IMR-90 (cell line): ENCODE data around the gene ETFDH. TPM values are rescaled to one million over a fixed set of nuclear protein-coding genes. Genes with fewer than 3 reads are reported as not detected.

Experiments used
- ATAC-seq: fragments of 200-7000 bp; cut with Tn5 transposase; 2 replicates; pipeline ENCODE4 v1.9.1; 2020; ENCODE audit warnings: low read depth, mild to moderate bottlenecking, moderate library complexity
- BruUV-seq: library from RNA; stranded (reverse); fragments of 400-500 nt; replicated peaks from 2 replicates; lab custom pipeline; 2021; lab: Mats Ljungman, UMichigan
- CTCF ChIA-PET: fragments of 300-600 bp; formaldehyde crosslinking; extraction: SDS; loops from one replicate; lab custom pipeline; 2021; ENCODE audit warnings: antibody characterized with exemption; lab: Yijun Ruan, JAX
- POLR2A ChIA-PET: fragments of 300-600 bp; sonication (Branson Sonifier 250); formaldehyde crosslinking; loops from one replicate; lab custom pipeline; 2022; ENCODE audit warnings: antibody characterized with exemption; ENCODE audit not compliant: unreplicated experiment; lab: Charles Lee
- DNase-seq: peaks from one replicate; pipeline ENCODE4 v3.0.0; 2013
- H2AFZ ChIP-seq: replicated peaks from 2 replicates; pipeline ENCODE3; 2013; ENCODE audit warnings: low read length, mild to moderate bottlenecking; ENCODE audit not compliant: poor library complexity
- H2AK5ac ChIP-seq: 2 replicates; pipeline ENCODE4 v1.6.1; 2013; ENCODE audit warnings: low read depth, low read length, inconsistent platforms
- H2AK9ac ChIP-seq: replicated peaks from 2 replicates; pipeline ENCODE3; 2013; ENCODE audit warnings: mild to moderate bottlenecking, low read depth, low read length, moderate library complexity; ENCODE audit not compliant: poor library complexity
- H2BK120ac ChIP-seq: 2 replicates; pipeline ENCODE4 v1.6.1; 2013; ENCODE audit warnings: low read depth, low read length, inconsistent platforms
- H2BK15ac ChIP-seq: 3 replicates; pipeline ENCODE4 v1.6.1; 2013; ENCODE audit warnings: low read depth, low read length, inconsistent platforms
- H2BK20ac ChIP-seq: 2 replicates; pipeline ENCODE4 v1.6.1; 2013; ENCODE audit warnings: low read depth, mild to moderate bottlenecking, inconsistent platforms, low read length, moderate library complexity
- H2BK5ac ChIP-seq: 2 replicates; pipeline ENCODE4 v1.6.1; 2013; ENCODE audit warnings: mild to moderate bottlenecking, low read depth, low read length, inconsistent platforms; ENCODE audit not compliant: poor library complexity, severe bottlenecking
- H3K14ac ChIP-seq: replicated peaks from 2 replicates; pipeline ENCODE4 v1.6.1; 2013; ENCODE audit warnings: low read depth, low read length, inconsistent platforms
- H3K18ac ChIP-seq: 2 replicates; pipeline ENCODE4 v1.6.1; 2013; ENCODE audit warnings: low read depth, low read length, control low read depth
- H3K23ac ChIP-seq: 2 replicates; pipeline ENCODE4 v1.6.1; 2013; ENCODE audit warnings: low read depth, low read length, inconsistent platforms
- H3K27ac ChIP-seq: 2 replicates; pipeline ENCODE4 v1.5.1; 2013; ENCODE audit warnings: mild to moderate bottlenecking, control low read depth, low read length; ENCODE audit not compliant: insufficient read depth
- H3K27me3 ChIP-seq: 2 replicates; pipeline ENCODE4 v1.6.1; 2013; ENCODE audit warnings: low read length; ENCODE audit not compliant: control insufficient read depth, insufficient read depth
- H3K36me3 ChIP-seq: 2 replicates; pipeline ENCODE4 v1.6.1; 2013; ENCODE audit warnings: low read length, mixed read lengths; ENCODE audit not compliant: control insufficient read depth, insufficient read depth
- H3K4ac ChIP-seq: 2 replicates; pipeline ENCODE4 v1.6.1; 2013; ENCODE audit warnings: low read depth, low read length, inconsistent platforms
- H3K4me1 ChIP-seq: 2 replicates; pipeline ENCODE4 v1.6.1; 2013; ENCODE audit warnings: low read length, mixed read lengths; ENCODE audit not compliant: control insufficient read depth, insufficient read depth
- H3K4me2 ChIP-seq: 2 replicates; pipeline ENCODE4 v1.6.1; 2013; ENCODE audit warnings: low read depth, mild to moderate bottlenecking, control low read depth, low read length, moderate library complexity
- H3K4me3 ChIP-seq: 2 replicates; pipeline ENCODE4 v1.5.1; 2013; ENCODE audit warnings: low read depth, mild to moderate bottlenecking, control low read depth, low read length, moderate library complexity; ENCODE audit not compliant: insufficient read depth
- H3K56ac ChIP-seq: 2 replicates; pipeline ENCODE4 v1.6.1; 2013; ENCODE audit warnings: low read length, inconsistent platforms; ENCODE audit not compliant: insufficient read depth; ENCODE audit errors: extremely low read depth
- H3K79me1 ChIP-seq, 2 experiments: 2 replicates each; pipeline ENCODE4 v1.6.1; 2013; ENCODE audit warnings: low read length in 2 of 2, inconsistent platforms in 1 of 2, low read depth in 1 of 2
- H3K9ac ChIP-seq: 2 replicates; pipeline ENCODE4 v1.6.1; 2013; ENCODE audit warnings: low read depth, low read length, control low read depth
- H3K9me1 ChIP-seq: 2 replicates; pipeline ENCODE4 v1.6.1; 2013; ENCODE audit warnings: low read length, inconsistent platforms; ENCODE audit not compliant: insufficient read depth
- H3K9me3 ChIP-seq: 2 replicates; pipeline ENCODE4 v1.6.1; 2013; ENCODE audit warnings: low read length; ENCODE audit not compliant: control insufficient read depth, insufficient read depth
- H4K20me1 ChIP-seq: 2 replicates; pipeline ENCODE4 v1.6.1; 2013; ENCODE audit warnings: low read length, inconsistent platforms; ENCODE audit not compliant: insufficient read depth
- H4K5ac ChIP-seq: 2 replicates; pipeline ENCODE4 v1.6.1; 2013; ENCODE audit warnings: mild to moderate bottlenecking, low read depth, low read length, control low read depth
- H4K8ac ChIP-seq, 2 experiments: 2 replicates each; pipeline ENCODE4 v1.6.1; 2013; ENCODE audit warnings: low read depth in 2 of 2, low read length in 2 of 2, control low read depth in 1 of 2, inconsistent platforms in 1 of 2
- H4K91ac ChIP-seq: 2 replicates; pipeline ENCODE4 v1.6.1; 2013; ENCODE audit warnings: low read depth, low read length, inconsistent platforms; ENCODE audit not compliant: insufficient read depth
- ELK1 ChIP-seq: fragments of 150-350 bp; IDR thresholded peaks from 2 replicates; pipeline ENCODE4 v1.6.1; 2016; ENCODE audit warnings: low read depth, mild to moderate bottlenecking, low read length, moderate library complexity, borderline replicate concordance
- MXI1 ChIP-seq: IDR thresholded peaks from 2 replicates; pipeline ENCODE4 v1.6.1; 2012; ENCODE audit warnings: low read depth, mild to moderate bottlenecking, low read length, moderate library complexity, borderline replicate concordance
- WGBS, 2 experiments: methylation state at CpG; one replicate each; pipeline versions ENCODE4 v1.1.5 to v1.1.7; 2013; ENCODE audit warnings: missing lambda C conversion rate in 2 of 2; ENCODE audit not compliant: insufficient read length in 1 of 2; ENCODE audit errors: extremely low coverage in 2 of 2; 5-methylcytosine and 5-hydroxymethylcytosine counted together
- dilution Hi-C: fragments of 300-500 bp; cut with HindIII; formaldehyde crosslinking; loops from one replicate; pipeline ENCODE4 v1.14.3; 2018; ENCODE audit warnings: low sequenced_read_pairs; ENCODE audit not compliant: unreplicated experiment
- in situ Hi-C: fragments of 300-500 bp; cut with MboI; formaldehyde crosslinking; loops from 3 replicates; pipeline ENCODE4 v1.14.3; 2019; ENCODE audit warnings: low sequenced_read_pairs, inconsistent platforms, mixed read lengths
- intact Hi-C: fragments of 100-400 bp; cut with micrococcal nuclease; formaldehyde crosslinking; loops from 2 replicates; pipeline ENCODE4 v1.10.0; 2022
- polyA plus RNA-seq, 3 experiments: library from polyadenylated mRNA; depleted of rRNA; stranded (reverse); fragments of >200 nt; gene quantifications; 2 replicates each; pipeline ENCODE4 v1.2.3, GENCODE V29; 2012; ENCODE audit warnings: low replicate concordance in 1 of 3
- total RNA-seq: library from RNA; depleted of rRNA; stranded (reverse); fragments of >200 nt; gene quantifications from 2 replicates; pipeline ENCODE4 v1.2.3, GENCODE V29; 2012

Gene ETFDH
- total and polyA plus RNA-seq, 2 of the 4 experiments (the other 2 are of a cell fraction), result 14.0 to 19.1 TPM

GRCh38 chr4:158722291-158722916 lies 50.3 kb downstream of the ETFDH start:
- Histone ChIP-seq H2AFZ (peak overlapping the region; percentile 97), H2AK5ac (0 out of 2 replicates have a peak overlapping the region, but pooled peaks have one; percentile 10), H3K79me1 (peaks cover 22 to 23% of the 10 kb centered on the region in 2 experiments), H3K18ac (no peak overlapping the region), H2AK9ac (peak overlapping the region; percentile 71), H3K4me1 (no peaks in the 10 kb centered on the region; the same call in 1 of the 2 replicates), H4K5ac (no peak overlapping the region), H3K14ac (peak overlapping the region; percentile 98), H3K9me1 (peaks cover 2% of the 10 kb centered on the region), H3K27me3 (no peaks in the 10 kb centered on the region), H4K8ac (peak overlapping the region; percentile 89 to 97; a peak in 3 of 4 replicates), H2BK20ac (no peak overlapping the region), H3K9me3 (no peaks in the 10 kb centered on the region), H3K27ac (peak overlapping the region; percentile 94), H3K4ac (peak overlapping the region; percentile 96), H4K91ac (peak overlapping the region; percentile 91; the same call in 1 of the 2 replicates), H2BK120ac (peak overlapping the region; percentile 84; the same call in 1 of the 2 replicates), H4K20me1 (no peaks in the 10 kb centered on the region), H3K4me3 (peak overlapping the region; percentile 75), H3K36me3 (peaks cover 13% of the 10 kb centered on the region), H3K4me2 (peak overlapping the region; percentile 79), H2BK15ac (no peak overlapping the region), H3K56ac (peak overlapping the region; percentile 90), H2BK5ac (peak overlapping the region; percentile 82), H3K23ac (peak overlapping the region; percentile 97), H3K9ac (peak overlapping the region; percentile 94)
- DNase-seq (peak; percentile 48), ATAC-seq (peak; percentile 46)
- WGBS, 2 experiments, result 0% methylated on average over 3 of the region's 16 CpGs; no CpG with 5 or more reads in 1 of the 2 experiments
- intact Hi-C loops (no loop called here), dilution Hi-C loops (no loop called here), in situ Hi-C loops (loop anchor here (10.0 kb wide), 1 partner anchor 722 kb away; no protein-coding TSS in a partner anchor)
- TF ChIP-seq ELK1 (no peak), MXI1 (peak; percentile 62; the same call in 1 of the 2 replicates)
- CTCF ChIA-PET, result no interaction called here
- POLR2A ChIA-PET, result no interaction called here
- BruUV-seq, result TSS peak; percentile 53
